ENCODE measurements around the gene C5orf34. TPM values are rescaled to one million over a fixed set of nuclear protein-coding genes. Genes with fewer than 3 reads are reported as not detected.
"Not testable (repeated sequence)": the region's sequence is repeated elsewhere in the genome, so short reads cannot be mapped to it uniquely, and the experiment has no call there.

The C5orf34 gene
- polyA plus RNA-seq, 1 donor from 2014 or later = 12.7 TPM

- H3K36me3 ChIP-seq (ENCODE audit: insufficient read depth, low read length) = no peaks in the 10 kb centered on the region
- no peak overlapping the region for H3K4me3 ChIP-seq (ENCODE audit: low read length)
- H3F3A ChIP-seq (ENCODE audit: insufficient read depth, low read length, poor library complexity, severe bottlenecking) = no peaks in the 10 kb centered on the region
- no peaks in the 10 kb centered on the region for H3K27me3 ChIP-seq (ENCODE audit: insufficient read depth, low read depth, low read length)
- TF ChIP-seq CTCF (IDR thresholded peaks at IDR 0.05; ENCODE audit: poor library complexity, severe bottlenecking) (no peak), POLR2AphosphoS5 (IDR thresholded peaks at IDR 0.05) (no peak), EZH2 (IDR thresholded peaks at IDR 0.05; ENCODE audit: borderline replicate concordance, insufficient read depth, low read length, poor library complexity, severe bottlenecking) (no peak), SMC3 (conservative IDR thresholded peaks at IDR 0.05; ENCODE audit: poor library complexity) (no peak), EP300 (conservative IDR thresholded peaks at IDR 0.05; ENCODE audit: poor library complexity, severe bottlenecking) (no peak), RAD21 (conservative IDR thresholded peaks at IDR 0.05) (no peak), MXI1 (conservative IDR thresholded peaks at IDR 0.05; ENCODE audit: poor library complexity, severe bottlenecking) (no peak), TAF1 (IDR thresholded peaks at IDR 0.05; ENCODE audit: low read depth) (no peak)
- TF ChIP-seq, protein P1, sequence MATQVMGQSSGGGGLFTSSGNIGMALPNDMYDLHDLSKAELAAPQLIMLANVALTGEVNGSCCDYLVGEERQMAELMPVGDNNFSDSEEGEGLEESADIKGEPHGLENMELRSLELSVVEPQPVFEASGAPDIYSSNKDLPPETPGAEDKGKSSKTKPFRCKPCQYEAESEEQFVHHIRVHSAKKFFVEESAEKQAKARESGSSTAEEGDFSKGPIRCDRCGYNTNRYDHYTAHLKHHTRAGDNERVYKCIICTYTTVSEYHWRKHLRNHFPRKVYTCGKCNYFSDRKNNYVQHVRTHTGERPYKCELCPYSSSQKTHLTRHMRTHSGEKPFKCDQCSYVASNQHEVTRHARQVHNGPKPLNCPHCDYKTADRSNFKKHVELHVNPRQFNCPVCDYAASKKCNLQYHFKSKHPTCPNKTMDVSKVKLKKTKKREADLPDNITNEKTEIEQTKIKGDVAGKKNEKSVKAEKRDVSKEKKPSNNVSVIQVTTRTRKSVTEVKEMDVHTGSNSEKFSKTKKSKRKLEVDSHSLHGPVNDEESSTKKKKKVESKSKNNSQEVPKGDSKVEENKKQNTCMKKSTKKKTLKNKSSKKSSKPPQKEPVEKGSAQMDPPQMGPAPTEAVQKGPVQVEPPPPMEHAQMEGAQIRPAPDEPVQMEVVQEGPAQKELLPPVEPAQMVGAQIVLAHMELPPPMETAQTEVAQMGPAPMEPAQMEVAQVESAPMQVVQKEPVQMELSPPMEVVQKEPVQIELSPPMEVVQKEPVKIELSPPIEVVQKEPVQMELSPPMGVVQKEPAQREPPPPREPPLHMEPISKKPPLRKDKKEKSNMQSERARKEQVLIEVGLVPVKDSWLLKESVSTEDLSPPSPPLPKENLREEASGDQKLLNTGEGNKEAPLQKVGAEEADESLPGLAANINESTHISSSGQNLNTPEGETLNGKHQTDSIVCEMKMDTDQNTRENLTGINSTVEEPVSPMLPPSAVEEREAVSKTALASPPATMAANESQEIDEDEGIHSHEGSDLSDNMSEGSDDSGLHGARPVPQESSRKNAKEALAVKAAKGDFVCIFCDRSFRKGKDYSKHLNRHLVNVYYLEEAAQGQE (IDR thresholded peaks at IDR 0.05; ENCODE audit: borderline replicate concordance) = no peak
- no peak overlapping the region for H3K27ac ChIP-seq (ENCODE audit: low read length)
- no peaks in the 10 kb centered on the region for H3K9me2 ChIP-seq (ENCODE audit: insufficient read depth, low read length)
- H3K9ac ChIP-seq (ENCODE audit: low read length) = no peak overlapping the region
- no peaks in the 10 kb centered on the region for H3K9me3 ChIP-seq (ENCODE audit: low read length)
- no peaks in the 10 kb centered on the region for H4K20me1 ChIP-seq (ENCODE audit: insufficient read depth)
- H3K4me2 ChIP-seq (ENCODE audit: low read length) = no peak overlapping the region
- no peaks in the 10 kb centered on the region for H3K79me2 ChIP-seq (replicated peaks; ENCODE audit: insufficient read depth, low read length)
- H2AFZ ChIP-seq (ENCODE audit: low read depth, low read length) = no peak overlapping the region
Observed at GRCh38 chr5:43469671-43470391, 45.1 kb downstream of the C5orf34 start.

DNA sequence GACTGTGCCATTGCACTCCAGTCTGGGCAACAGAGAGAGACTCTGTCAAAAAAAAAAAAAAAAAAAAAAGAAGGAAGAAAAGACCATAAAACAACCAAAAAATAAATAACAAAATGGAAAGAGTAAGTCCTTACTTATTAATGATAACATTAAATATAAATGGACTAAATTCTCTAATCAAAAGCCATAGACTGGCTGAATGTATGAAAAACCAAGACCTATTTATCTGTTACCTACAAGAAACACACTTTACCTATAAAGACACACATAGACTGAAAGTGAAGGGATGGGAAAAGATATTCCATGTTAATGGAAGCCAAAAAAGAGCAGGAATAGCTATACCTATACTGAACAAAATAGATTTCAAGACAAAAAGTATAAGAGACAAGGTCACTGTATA lies 47.8 kb downstream of the C5orf34 start:
- Histone ChIP-seq H2AFZ (ENCODE audit: low read depth, low read length) (no peak overlapping the region), H3K27me3 (ENCODE audit: insufficient read depth, low read depth, low read length) (no peaks in the 10 kb centered on the region), H3K9me2 (ENCODE audit: insufficient read depth, low read length) (no peaks in the 10 kb centered on the region), H3K79me2 (replicated peaks; ENCODE audit: insufficient read depth, low read length) (no peaks in the 10 kb centered on the region), H3K4me2 (ENCODE audit: low read length) (no peak overlapping the region), H3K27ac (ENCODE audit: low read length) (no peak overlapping the region), H3K36me3 (ENCODE audit: insufficient read depth, low read length) (no peaks in the 10 kb centered on the region), H3K9ac (ENCODE audit: low read length) (no peak overlapping the region), H3K4me3 (ENCODE audit: low read length) (no peak overlapping the region), H3K9me3 (ENCODE audit: low read length) (no peaks in the 10 kb centered on the region), H3F3A (ENCODE audit: insufficient read depth, low read length, poor library complexity, severe bottlenecking) (no peaks in the 10 kb centered on the region), H4K20me1 (ENCODE audit: insufficient read depth) (no peaks in the 10 kb centered on the region)
- no peak for TF ChIP-seq POLR2AphosphoS5 (IDR thresholded peaks at IDR 0.05)
- no peak for TF ChIP-seq RAD21 (conservative IDR thresholded peaks at IDR 0.05)
- no peak for TF ChIP-seq EZH2 (IDR thresholded peaks at IDR 0.05; ENCODE audit: borderline replicate concordance, insufficient read depth, low read length, poor library complexity, severe bottlenecking)
- no peak for TF ChIP-seq MXI1 (conservative IDR thresholded peaks at IDR 0.05; ENCODE audit: poor library complexity, severe bottlenecking)
- TF ChIP-seq, protein P1 (IDR thresholded peaks at IDR 0.05; ENCODE audit: borderline replicate concordance) = no peak
- TF ChIP-seq CTCF (IDR thresholded peaks at IDR 0.05; ENCODE audit: poor library complexity, severe bottlenecking) = no peak
- TF ChIP-seq TAF1 (IDR thresholded peaks at IDR 0.05; ENCODE audit: low read depth) = no peak
- TF ChIP-seq SMC3 (conservative IDR thresholded peaks at IDR 0.05; ENCODE audit: poor library complexity) = no peak
- no peak for TF ChIP-seq EP300 (conservative IDR thresholded peaks at IDR 0.05; ENCODE audit: poor library complexity, severe bottlenecking)

DNA sequence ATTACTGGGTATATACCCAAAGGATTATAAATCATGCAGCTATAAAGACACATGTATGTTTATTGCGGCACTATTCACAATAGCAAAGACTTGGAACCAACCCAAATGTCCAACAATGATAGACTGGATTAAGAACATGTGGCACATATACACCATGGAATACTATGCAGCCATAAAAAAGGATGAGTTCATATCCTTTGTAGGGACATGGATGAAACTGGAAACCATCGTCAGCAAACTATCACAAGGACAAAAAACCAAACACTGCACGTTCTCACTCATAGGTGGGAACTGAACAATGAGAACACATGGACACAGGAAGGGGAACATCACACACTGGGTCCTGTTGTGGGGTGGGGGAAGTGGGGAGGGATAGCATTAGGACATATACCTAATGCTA lies 49.5 kb downstream of the C5orf34 start:
- H3K4me3 ChIP-seq (ENCODE audit: low read length); H3K27ac ChIP-seq (ENCODE audit: low read length); H3K9me2 ChIP-seq (ENCODE audit: insufficient read depth, low read length); H3K27me3 ChIP-seq (ENCODE audit: insufficient read depth, low read depth, low read length); H3F3A ChIP-seq (ENCODE audit: insufficient read depth, low read length, poor library complexity, severe bottlenecking); H3K36me3 ChIP-seq (ENCODE audit: insufficient read depth, low read length); H3K9ac ChIP-seq (ENCODE audit: low read length); H3K9me3 ChIP-seq (ENCODE audit: low read length); H3K4me2 ChIP-seq (ENCODE audit: low read length); H3K79me2 ChIP-seq (replicated peaks; ENCODE audit: insufficient read depth, low read length); H4K20me1 ChIP-seq (ENCODE audit: insufficient read depth); H2AFZ ChIP-seq (ENCODE audit: low read depth, low read length): not testable (repeated sequence)

Data from neural cell (in vitro differentiated cells).